GM12878 (cell line): ENCODE data around the gene EML1. TPM values are rescaled to one million over a fixed set of nuclear protein-coding genes. Genes with fewer than 3 reads are reported as not detected.

Experiments
- ATAC-seq: fragments of 200-7000 bp; cut with Tn5 transposase; 3 replicates; pipeline ENCODE4 v1.9.1; 2020; ENCODE audit warnings: mild to moderate bottlenecking, moderate library complexity
- BruUV-seq: library from RNA; stranded (reverse); fragments of 400-500 nt; replicated peaks from 2 replicates; lab custom pipeline; 2021; lab: Mats Ljungman, UMichigan
- CTCF ChIA-PET: fragments of 300-600 bp; sonication (Branson Sonifier 250); formaldehyde crosslinking; extraction: SDS; loops from one replicate; lab custom pipeline; 2021; ENCODE audit warnings: inconsistent platforms; lab: Yijun Ruan, JAX
- POLR2A ChIA-PET: fragments of 350-600 bp; formaldehyde crosslinking; extraction: SDS; loops from one replicate; lab custom pipeline; 2021; ENCODE audit warnings: inconsistent platforms; lab: Charles Lee
- RAD21 ChIA-PET: fragments of 300-600 bp; sonication (Branson Sonifier 250); formaldehyde crosslinking; loops from one replicate; lab custom pipeline; 2023; ENCODE audit warnings: antibody characterized with exemption; ENCODE audit not compliant: unreplicated experiment; lab: Charles Lee
- SMC1A ChIA-PET: fragments of 300-600 bp; sonication (Branson Sonifier 250); formaldehyde crosslinking; loops from one replicate; lab custom pipeline; 2023; ENCODE audit not compliant: unreplicated experiment, uncharacterized antibody; lab: Charles Lee
- DNase-seq: peaks from one replicate; pipeline ENCODE4 v3.0.0-alpha.2; 2011; ENCODE audit warnings: low read depth, low spot score
- FAIRE-seq: peaks from 3 replicates; lab custom pipeline; 2011; peaks lifted over from hg19 to GRCh38; lab: Jason Lieb, UNC
- H2AFZ ChIP-seq: 2 replicates; pipeline ENCODE4 v1.6.0; 2011; ENCODE audit warnings: low read depth, low read length, control low read depth; ENCODE audit not compliant: control insufficient read depth
- H3K27ac ChIP-seq: 2 replicates; pipeline ENCODE4 v1.5.1; 2011; ENCODE audit warnings: control low read depth; ENCODE audit not compliant: control insufficient read depth, insufficient read depth
- H3K27me3 ChIP-seq, 2 experiments: replicated peaks in 1 of 2; 2 replicates each; pipeline versions ENCODE4 v1.6.0 to v1.6.1; 2011; ENCODE audit warnings: low read length in 1 of 2; ENCODE audit not compliant: control insufficient read depth in 2 of 2, insufficient read depth in 2 of 2
- H3K36me3 ChIP-seq, 2 experiments: 2 replicates each; pipeline ENCODE4 v1.5.1; 2011; ENCODE audit warnings: low read length in 1 of 2; ENCODE audit not compliant: control insufficient read depth in 2 of 2, insufficient read depth in 2 of 2
- H3K4me1 ChIP-seq: 2 replicates; pipeline ENCODE4 v1.6.1; 2011; ENCODE audit warnings: mild to moderate bottlenecking, low read length, moderate library complexity, mixed read lengths; ENCODE audit not compliant: control insufficient read depth, insufficient read depth
- H3K4me2 ChIP-seq: 2 replicates; pipeline ENCODE4 v1.6.0; 2011; ENCODE audit warnings: control low read depth; ENCODE audit not compliant: control insufficient read depth, insufficient read depth
- H3K4me3 ChIP-seq: fragments of 200-600 bp; sonication (generic); 2 replicates; pipeline ENCODE4 v1.5.1; 2016
- H3K79me2 ChIP-seq: 2 replicates; pipeline ENCODE4 v1.6.0; 2011; ENCODE audit warnings: low read length; ENCODE audit not compliant: control insufficient read depth, insufficient read depth
- H3K9ac ChIP-seq: 2 replicates; pipeline ENCODE4 v1.8.0; 2011; ENCODE audit warnings: low read length, control low read depth, mixed read lengths; ENCODE audit not compliant: control insufficient read depth, insufficient read depth
- H3K9me3 ChIP-seq: replicated peaks from 3 replicates; pipeline ENCODE4 v1.5.1; 2011; ENCODE audit warnings: mild to moderate bottlenecking, low read length; ENCODE audit not compliant: control insufficient read depth, insufficient read depth
- H4K20me1 ChIP-seq: 2 replicates; pipeline ENCODE4 v1.6.0; 2011; ENCODE audit not compliant: control insufficient read depth, insufficient read depth
- ATF2 ChIP-seq: IDR thresholded peaks from 2 replicates; pipeline ENCODE4 v1.6.1; 2012; ENCODE audit warnings: low read length, inconsistent platforms
- CBX5 ChIP-seq: sonication (generic); IDR thresholded peaks from 2 replicates; pipeline ENCODE4 v1.6.1; 2016; ENCODE audit warnings: low read depth, moderate library complexity, mild to moderate bottlenecking, inconsistent platforms
- CEBPB ChIP-seq, 2 experiments: fragments of 150-350 bp in 1 of 2; IDR thresholded peaks; 2 replicates each; pipeline ENCODE4 v1.6.1; 2012 to 2014; ENCODE audit warnings: low read depth in 2 of 2, low read length in 2 of 2, borderline replicate concordance in 1 of 2, inconsistent platforms in 1 of 2
- CHD4 ChIP-seq: fragments of 200-600 bp; sonication (generic); IDR thresholded peaks from 2 replicates; pipeline ENCODE4 v1.6.1; 2016; ENCODE audit warnings: mild to moderate bottlenecking
- EZH2 ChIP-seq: IDR thresholded peaks from 2 replicates; pipeline ENCODE4 v1.6.1; 2012; ENCODE audit warnings: low read depth, mild to moderate bottlenecking, control low read depth, inconsistent platforms, low read length, borderline replicate concordance; ENCODE audit not compliant: control insufficient read depth
- GABPA ChIP-seq: IDR thresholded peaks from 2 replicates; pipeline ENCODE4 v1.6.1; 2014; ENCODE audit warnings: antibody characterized with exemption, low read depth, mild to moderate bottlenecking, inconsistent platforms
- HCFC1 ChIP-seq: fragments of 150-350 bp; IDR thresholded peaks from 2 replicates; pipeline ENCODE4 v1.6.1; 2014; ENCODE audit warnings: low read length
- MEF2A ChIP-seq: IDR thresholded peaks from 2 replicates; pipeline ENCODE4 v1.6.1; 2011; ENCODE audit warnings: low read depth, mild to moderate bottlenecking, low read length, moderate library complexity; ENCODE audit not compliant: insufficient read depth
- NFYA ChIP-seq: IDR thresholded peaks from 2 replicates; pipeline ENCODE4 v1.6.1; 2011; ENCODE audit warnings: low read depth, mild to moderate bottlenecking, low read length, improper control_type of control experiment, borderline replicate concordance
- PML ChIP-seq: IDR thresholded peaks from 2 replicates; pipeline ENCODE4 v1.6.1; 2012; ENCODE audit warnings: low read length, inconsistent platforms
- RAD21 ChIP-seq: IDR thresholded peaks from 2 replicates; pipeline ENCODE4 v1.6.1; 2011; ENCODE audit warnings: mild to moderate bottlenecking, low read depth, low read length, moderate library complexity; ENCODE audit not compliant: insufficient read depth
- RBBP5 ChIP-seq: fragments of 200-600 bp; sonication (generic); conservative IDR thresholded peaks from 2 replicates; pipeline ENCODE4 v1.6.1; 2016
- ZSCAN29 ChIP-seq: fragments of 450-650 bp; IDR thresholded peaks from 2 replicates; pipeline ENCODE4 v1.6.1; 2017; ENCODE audit warnings: mild to moderate bottlenecking, moderate library complexity
- WGBS: methylation state at CpG from one replicate; pipeline ENCODE4 v1.1.6; 2016; ENCODE audit warnings: low lambda C conversion rate; ENCODE audit not compliant: insufficient replicate concordance, insufficient coverage; ENCODE audit errors: missing lambda C conversion rate; 5-methylcytosine and 5-hydroxymethylcytosine counted together
- in situ Hi-C: fragments of 300-500 bp; cut with MboI; formaldehyde crosslinking; loops from 9 replicates; pipeline ENCODE4 v1.14.3; 2018; ENCODE audit warnings: mixed read lengths
- intact Hi-C: fragments of 100-400 bp; cut with micrococcal nuclease; formaldehyde crosslinking; loops from one replicate; pipeline ENCODE4 v1.14.2; 2022; ENCODE audit not compliant: unreplicated experiment
- polyA plus RNA-seq, 11 experiments: library from polyadenylated mRNA; depleted of rRNA in 4 of 11; unstranded in 6 of 11; stranded (reverse) in 5 of 11; fragments of >200 nt; fragmentation: Nextera tagmentation in 4 of 11; fragmentation: Illumina TruSeq in 1 of 11; extraction: Ambion mirVana in 4 of 11; extraction: Trizol in 1 of 11; gene quantifications; 1 replicate in 1 of 11; 2 replicates in 10 of 11; pipeline versions ENCODE4 v1.2.1 to v1.2.3, GENCODE V29; 2011 to 2016; ENCODE audit warnings: inconsistent platforms in 2 of 11, missing spikeins in 2 of 11, low read depth in 1 of 11
- total RNA-seq, 4 experiments: library from RNA; depleted of rRNA in 3 of 4; stranded (reverse); fragments of >200 nt in 3 of 4; fragmentation: Illumina TruSeq in 1 of 4; extraction: Trizol in 1 of 4; gene quantifications; 2 replicates each; pipeline versions ENCODE4 v1.2.1 to v1.2.3, GENCODE V29; 2013 to 2021
- TF ChIP-seq, protein P1 (sequence below): fragments of 450-650 bp; IDR thresholded peaks from 2 replicates; pipeline ENCODE4 v1.6.1; 2017; ENCODE audit warnings: antibody characterized with exemption, mild to moderate bottlenecking, moderate library complexity
- TF ChIP-seq, protein P2 (sequence below): fragments of 150-350 bp; IDR thresholded peaks from 2 replicates; pipeline ENCODE4 v1.6.1; 2016; ENCODE audit warnings: low read depth, low read length
- TF ChIP-seq, protein P3 (sequence below): IDR thresholded peaks from 2 replicates; pipeline ENCODE4 v1.6.1; 2012; ENCODE audit warnings: low read depth, low read length, improper control_type of control experiment

The EML1 gene
- total and polyA plus RNA-seq, 10 of the 15 experiments (the other 5 are each of a cell fraction or from before 2014, with no cell fraction given) = 0.05 to 3.4 (median 0.11) TPM; not detected in 3

- TF ChIP-seq ATF2 (no peak), CEBPB (IDR thresholded peaks at IDR 0.05; ENCODE audit: borderline replicate concordance in 1 of 2, low read depth in 2 of 2, low read length in 2 of 2) (no peak), EZH2 (no peak), ZSCAN29 (no peak), HCFC1 (no peak), NFYA (no peak)
- TF ChIP-seq, protein P1, sequence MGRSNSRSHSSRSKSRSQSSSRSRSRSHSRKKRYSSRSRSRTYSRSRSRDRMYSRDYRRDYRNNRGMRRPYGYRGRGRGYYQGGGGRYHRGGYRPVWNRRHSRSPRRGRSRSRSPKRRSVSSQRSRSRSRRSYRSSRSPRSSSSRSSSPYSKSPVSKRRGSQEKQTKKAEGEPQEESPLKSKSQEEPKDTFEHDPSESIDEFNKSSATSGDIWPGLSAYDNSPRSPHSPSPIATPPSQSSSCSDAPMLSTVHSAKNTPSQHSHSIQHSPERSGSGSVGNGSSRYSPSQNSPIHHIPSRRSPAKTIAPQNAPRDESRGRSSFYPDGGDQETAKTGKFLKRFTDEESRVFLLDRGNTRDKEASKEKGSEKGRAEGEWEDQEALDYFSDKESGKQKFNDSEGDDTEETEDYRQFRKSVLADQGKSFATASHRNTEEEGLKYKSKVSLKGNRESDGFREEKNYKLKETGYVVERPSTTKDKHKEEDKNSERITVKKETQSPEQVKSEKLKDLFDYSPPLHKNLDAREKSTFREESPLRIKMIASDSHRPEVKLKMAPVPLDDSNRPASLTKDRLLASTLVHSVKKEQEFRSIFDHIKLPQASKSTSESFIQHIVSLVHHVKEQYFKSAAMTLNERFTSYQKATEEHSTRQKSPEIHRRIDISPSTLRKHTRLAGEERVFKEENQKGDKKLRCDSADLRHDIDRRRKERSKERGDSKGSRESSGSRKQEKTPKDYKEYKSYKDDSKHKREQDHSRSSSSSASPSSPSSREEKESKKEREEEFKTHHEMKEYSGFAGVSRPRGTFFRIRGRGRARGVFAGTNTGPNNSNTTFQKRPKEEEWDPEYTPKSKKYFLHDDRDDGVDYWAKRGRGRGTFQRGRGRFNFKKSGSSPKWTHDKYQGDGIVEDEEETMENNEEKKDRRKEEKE = no peak
These were observed 94.9 kb downstream of the EML1 start (continued) for GRCh38 chr14:99888149-99888548.

- FAIRE-seq = no peak
- H3K4me1 ChIP-seq = no peaks in the 10 kb centered on the region
- intact Hi-C loops = no loop called here
- TF ChIP-seq, protein P2, sequence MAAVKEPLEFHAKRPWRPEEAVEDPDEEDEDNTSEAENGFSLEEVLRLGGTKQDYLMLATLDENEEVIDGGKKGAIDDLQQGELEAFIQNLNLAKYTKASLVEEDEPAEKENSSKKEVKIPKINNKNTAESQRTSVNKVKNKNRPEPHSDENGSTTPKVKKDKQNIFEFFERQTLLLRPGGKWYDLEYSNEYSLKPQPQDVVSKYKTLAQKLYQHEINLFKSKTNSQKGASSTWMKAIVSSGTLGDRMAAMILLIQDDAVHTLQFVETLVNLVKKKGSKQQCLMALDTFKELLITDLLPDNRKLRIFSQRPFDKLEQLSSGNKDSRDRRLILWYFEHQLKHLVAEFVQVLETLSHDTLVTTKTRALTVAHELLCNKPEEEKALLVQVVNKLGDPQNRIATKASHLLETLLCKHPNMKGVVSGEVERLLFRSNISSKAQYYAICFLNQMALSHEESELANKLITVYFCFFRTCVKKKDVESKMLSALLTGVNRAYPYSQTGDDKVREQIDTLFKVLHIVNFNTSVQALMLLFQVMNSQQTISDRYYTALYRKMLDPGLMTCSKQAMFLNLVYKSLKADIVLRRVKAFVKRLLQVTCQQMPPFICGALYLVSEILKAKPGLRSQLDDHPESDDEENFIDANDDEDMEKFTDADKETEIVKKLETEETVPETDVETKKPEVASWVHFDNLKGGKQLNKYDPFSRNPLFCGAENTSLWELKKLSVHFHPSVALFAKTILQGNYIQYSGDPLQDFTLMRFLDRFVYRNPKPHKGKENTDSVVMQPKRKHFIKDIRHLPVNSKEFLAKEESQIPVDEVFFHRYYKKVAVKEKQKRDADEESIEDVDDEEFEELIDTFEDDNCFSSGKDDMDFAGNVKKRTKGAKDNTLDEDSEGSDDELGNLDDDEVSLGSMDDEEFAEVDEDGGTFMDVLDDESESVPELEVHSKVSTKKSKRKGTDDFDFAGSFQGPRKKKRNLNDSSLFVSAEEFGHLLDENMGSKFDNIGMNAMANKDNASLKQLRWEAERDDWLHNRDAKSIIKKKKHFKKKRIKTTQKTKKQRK = no peak
- TF ChIP-seq RAD21 (no peak), CBX5 (no peak), MEF2A (no peak), PML (no peak), RBBP5 (no peak), CHD4 (no peak), GABPA (no peak)
- TF ChIP-seq, protein P3, sequence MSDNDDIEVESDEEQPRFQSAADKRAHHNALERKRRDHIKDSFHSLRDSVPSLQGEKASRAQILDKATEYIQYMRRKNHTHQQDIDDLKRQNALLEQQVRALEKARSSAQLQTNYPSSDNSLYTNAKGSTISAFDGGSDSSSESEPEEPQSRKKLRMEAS = no peak
These were observed 96.1 kb downstream of the EML1 start for GRCh38 chr14:99889268-99889667.

More at GRCh38 chr14:99889268-99889667, 96.1 kb downstream of the EML1 start:
- DNase-seq (no peak), ATAC-seq (no peak)
- in situ Hi-C loops = no loop called here
- Histone ChIP-seq H3K27me3 (peaks cover 0 to 1% of the 10 kb centered on the region in 2 experiments; a peak in 2 of 4 replicates), H2AFZ (no peak overlapping the region), H3K4me2 (no peak overlapping the region), H3K4me3 (no peak overlapping the region), H3K9ac (no peak overlapping the region), H3K9me3 (no peaks in the 10 kb centered on the region), H4K20me1 (no peaks in the 10 kb centered on the region), H3K27ac (no peak overlapping the region), H3K36me3 (no peaks in the 10 kb centered on the region), H3K79me2 (no peaks in the 10 kb centered on the region)
- ChIA-PET POLR2A (no interaction called here), RAD21 (no interaction called here), CTCF (interaction anchor here (4.1 kb wide), 1 partner anchor 10 kb away, joined by 30 read pairs; no protein-coding TSS in a partner anchor), SMC1A (interaction anchor here (0.5 to 1.4 kb wide), 2 partner anchors 10 to 13 kb away, joined by 3 to 5 read pairs; no protein-coding TSS in a partner anchor)
- WGBS = 71% methylated on average over 11 of the region's 11 CpGs
- no TSS peak for BruUV-seq
